Mesendoderm (in vitro differentiated cells): Measurements from ENCODE around the gene CCDC188.

Experiments
- DNase-seq: peaks from one replicate; pipeline ENCODE4 v3.0.0; 2013
- H2AK5ac ChIP-seq: 2 replicates; pipeline ENCODE4 v1.6.1; 2013; ENCODE audit warnings: low read length, inconsistent platforms
- H2BK120ac ChIP-seq: 2 replicates; pipeline ENCODE4 v1.6.1; 2013; ENCODE audit warnings: low read depth, mild to moderate bottlenecking, low read length, moderate library complexity, mixed read lengths
- H2BK15ac ChIP-seq: replicated peaks from 2 replicates; pipeline ENCODE4 v1.6.1; 2013; ENCODE audit warnings: low read depth, mild to moderate bottlenecking, moderate library complexity
- H2BK5ac ChIP-seq: 2 replicates; pipeline ENCODE4 v1.6.1; 2013; ENCODE audit warnings: low read length, inconsistent platforms
- H3K18ac ChIP-seq: 2 replicates; pipeline ENCODE4 v1.6.1; 2013; ENCODE audit warnings: mild to moderate bottlenecking, low read length, mixed read lengths
- H3K23ac ChIP-seq: one replicate; pipeline ENCODE4 v1.6.1; 2013; ENCODE audit warnings: low read length
- H3K27ac ChIP-seq: 2 replicates; pipeline ENCODE4 v1.5.1; 2013; ENCODE audit warnings: low read depth, mild to moderate bottlenecking, inconsistent platforms, low read length, moderate library complexity
- H3K27me3 ChIP-seq: 2 replicates; pipeline ENCODE4 v1.6.1; 2013; ENCODE audit warnings: low read length, control low read depth, mild to moderate bottlenecking, inconsistent platforms; ENCODE audit not compliant: insufficient read depth, poor library complexity
- H3K36me3 ChIP-seq: 2 replicates; pipeline ENCODE4 v1.6.1; 2013; ENCODE audit warnings: low read length, inconsistent platforms; ENCODE audit not compliant: control insufficient read depth, insufficient read depth
- H3K4ac ChIP-seq: one replicate; pipeline ENCODE4 v1.6.1; 2013; ENCODE audit warnings: low read depth, mild to moderate bottlenecking, low read length, moderate library complexity
- H3K4me1 ChIP-seq: 2 replicates; pipeline ENCODE4 v1.6.1; 2013; ENCODE audit warnings: low read depth, low read length, inconsistent platforms; ENCODE audit not compliant: control insufficient read depth
- H3K4me2 ChIP-seq: 2 replicates; pipeline ENCODE4 v1.6.1; 2013; ENCODE audit warnings: low read length
- H3K4me3 ChIP-seq: 2 replicates; pipeline ENCODE4 v1.5.1; 2013; ENCODE audit warnings: mild to moderate bottlenecking, low read length
- H3K56ac ChIP-seq: one replicate; pipeline ENCODE4 v1.6.1; 2013; ENCODE audit warnings: low read length
- H3K79me1 ChIP-seq: 2 replicates; pipeline ENCODE4 v1.6.1; 2013; ENCODE audit warnings: low read length, inconsistent platforms
- H3K79me2 ChIP-seq: 2 replicates; pipeline ENCODE4 v1.6.1; 2013; ENCODE audit warnings: mild to moderate bottlenecking, low read length; ENCODE audit not compliant: control insufficient read depth, insufficient read depth
- H3K9ac ChIP-seq: 2 replicates; pipeline ENCODE4 v1.6.1; 2013; ENCODE audit warnings: low read length, inconsistent platforms
- H4K5ac ChIP-seq: one replicate; pipeline ENCODE4 v1.6.1; 2013; ENCODE audit warnings: low read length
- H4K8ac ChIP-seq: one replicate; pipeline ENCODE4 v1.6.1; 2013; ENCODE audit warnings: low read depth, mild to moderate bottlenecking, control low read depth, low read length, moderate library complexity
- WGBS: extraction: QIAGEN DNeasy Blood & Tissue Kit; methylation state at CpG from one replicate; pipeline ENCODE4 v1.1.7; 2013; ENCODE audit warnings: low lambda C conversion rate, missing lambda C conversion rate; ENCODE audit not compliant: insufficient coverage; ENCODE audit errors: extremely low coverage; 5-methylcytosine and 5-hydroxymethylcytosine counted together

Gene CCDC188

DNA sequence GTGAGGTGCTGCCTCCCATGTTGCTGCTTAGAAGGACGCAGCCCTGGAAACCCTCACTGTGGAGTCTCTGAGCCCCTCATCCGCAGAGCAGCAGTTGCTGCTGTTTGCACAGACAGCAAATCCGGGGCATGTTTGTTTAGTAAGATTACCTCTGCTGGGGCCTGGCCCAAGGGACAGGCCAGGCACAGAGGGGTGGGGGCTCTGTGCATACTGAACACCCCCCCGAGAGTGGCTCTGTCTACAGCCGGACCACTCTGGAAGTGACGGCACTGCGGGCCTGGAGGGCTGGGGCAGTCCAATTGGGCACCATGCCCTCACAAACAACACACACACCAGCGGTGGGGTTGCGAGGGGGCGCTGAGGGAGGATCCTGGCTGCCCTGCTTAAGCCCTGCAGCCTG is 22.9 kb upstream of the CCDC188 start:
- Histone ChIP-seq H3K4me3 (no peak overlapping the region), H3K4me2 (no peak overlapping the region), H3K9ac (no peak overlapping the region), H3K36me3 (no peaks in the 10 kb centered on the region), H2BK120ac (no peak overlapping the region), H4K8ac (no peak overlapping the region), H3K18ac (no peak overlapping the region), H3K4ac (no peak overlapping the region), H3K27me3 (no peaks in the 10 kb centered on the region), H3K79me2 (no peaks in the 10 kb centered on the region), H2BK5ac (no peak overlapping the region), H3K27ac (no peak overlapping the region), H3K23ac (no peak overlapping the region), H3K79me1 (no peaks in the 10 kb centered on the region), H2BK15ac (no peak overlapping the region), H3K4me1 (no peaks in the 10 kb centered on the region), H3K56ac (no peak overlapping the region), H4K5ac (no peak overlapping the region), H2AK5ac (no peak overlapping the region)
- no CpG with 5 or more reads among the region's 10 CpGs for WGBS
- no peak for DNase-seq

DNA sequence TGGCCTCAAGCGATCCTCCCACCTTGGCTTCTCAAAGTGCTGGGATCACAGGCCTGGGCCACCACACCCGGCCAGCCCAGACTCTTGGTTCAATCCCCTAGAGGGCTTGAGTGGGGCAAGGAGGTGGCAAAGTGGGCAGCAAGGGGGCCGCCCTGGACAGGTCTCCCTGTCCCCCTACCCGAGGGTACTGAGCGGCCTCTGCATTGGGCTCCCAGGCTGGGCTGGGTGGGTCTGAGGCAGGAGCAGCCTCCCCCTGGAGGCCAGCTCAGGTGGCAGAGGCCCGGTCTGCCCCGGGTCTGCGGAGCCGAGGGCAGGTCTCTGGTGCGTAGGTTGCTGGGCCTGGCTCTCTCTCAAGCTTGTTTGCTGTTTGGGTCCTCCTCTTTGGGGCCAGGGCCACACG is 22.4 kb upstream of the CCDC188 start:
- no CpG with 5 or more reads among the region's 11 CpGs for WGBS
- Histone ChIP-seq H3K79me2 (no peaks in the 10 kb centered on the region), H3K4me3 (no peak overlapping the region), H2BK15ac (no peak overlapping the region), H2BK120ac (no peak overlapping the region), H3K27me3 (no peaks in the 10 kb centered on the region), H3K36me3 (no peaks in the 10 kb centered on the region), H3K56ac (no peak overlapping the region), H3K23ac (no peak overlapping the region), H3K79me1 (no peaks in the 10 kb centered on the region), H2AK5ac (no peak overlapping the region), H3K27ac (no peak overlapping the region), H4K5ac (no peak overlapping the region), H3K4ac (no peak overlapping the region), H3K18ac (no peak overlapping the region), H3K4me1 (no peaks in the 10 kb centered on the region), H3K4me2 (no peak overlapping the region), H4K8ac (no peak overlapping the region), H2BK5ac (no peak overlapping the region), H3K9ac (no peak overlapping the region)
- no peak for DNase-seq

DNA sequence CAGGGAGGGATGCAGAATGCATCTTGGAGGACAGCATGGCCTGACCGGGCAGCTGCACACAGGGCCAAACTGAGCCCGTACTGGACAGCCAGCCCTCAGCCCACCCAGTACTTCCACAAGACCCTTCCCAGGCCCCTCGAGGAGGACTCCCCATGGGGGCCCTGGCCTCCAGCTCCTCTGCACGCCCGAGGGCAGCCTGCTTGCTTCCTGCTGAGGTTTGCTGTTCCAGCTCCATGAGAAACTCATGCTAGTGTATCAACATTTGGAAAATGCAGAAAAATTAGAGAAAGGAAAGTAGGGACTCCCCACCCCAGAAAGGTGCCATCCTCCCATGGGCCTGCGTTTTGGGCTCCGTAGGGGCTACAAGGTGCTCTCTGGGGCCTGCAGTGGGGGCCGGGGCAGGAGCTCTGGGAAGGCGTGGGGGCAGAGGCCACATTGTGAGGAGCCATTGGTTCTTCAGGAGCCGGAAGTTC is 21.3 kb upstream of the CCDC188 start:
- DNase-seq: no peak
- Histone ChIP-seq H3K4me1 (no peaks in the 10 kb centered on the region), H3K27ac (no peak overlapping the region), H3K4me3 (no peak overlapping the region), H3K79me2 (no peaks in the 10 kb centered on the region), H2BK15ac (no peak overlapping the region), H4K8ac (no peak overlapping the region), H3K23ac (no peak overlapping the region), H2AK5ac (no peak overlapping the region), H3K4me2 (no peak overlapping the region), H3K18ac (no peak overlapping the region), H3K27me3 (no peaks in the 10 kb centered on the region), H2BK5ac (no peak overlapping the region), H3K56ac (no peak overlapping the region), H4K5ac (no peak overlapping the region), H3K79me1 (no peaks in the 10 kb centered on the region), H3K4ac (no peak overlapping the region), H3K36me3 (no peaks in the 10 kb centered on the region), H2BK120ac (no peak overlapping the region), H3K9ac (no peak overlapping the region)
- WGBS: no CpG with 5 or more reads among the region's 10 CpGs

DNA sequence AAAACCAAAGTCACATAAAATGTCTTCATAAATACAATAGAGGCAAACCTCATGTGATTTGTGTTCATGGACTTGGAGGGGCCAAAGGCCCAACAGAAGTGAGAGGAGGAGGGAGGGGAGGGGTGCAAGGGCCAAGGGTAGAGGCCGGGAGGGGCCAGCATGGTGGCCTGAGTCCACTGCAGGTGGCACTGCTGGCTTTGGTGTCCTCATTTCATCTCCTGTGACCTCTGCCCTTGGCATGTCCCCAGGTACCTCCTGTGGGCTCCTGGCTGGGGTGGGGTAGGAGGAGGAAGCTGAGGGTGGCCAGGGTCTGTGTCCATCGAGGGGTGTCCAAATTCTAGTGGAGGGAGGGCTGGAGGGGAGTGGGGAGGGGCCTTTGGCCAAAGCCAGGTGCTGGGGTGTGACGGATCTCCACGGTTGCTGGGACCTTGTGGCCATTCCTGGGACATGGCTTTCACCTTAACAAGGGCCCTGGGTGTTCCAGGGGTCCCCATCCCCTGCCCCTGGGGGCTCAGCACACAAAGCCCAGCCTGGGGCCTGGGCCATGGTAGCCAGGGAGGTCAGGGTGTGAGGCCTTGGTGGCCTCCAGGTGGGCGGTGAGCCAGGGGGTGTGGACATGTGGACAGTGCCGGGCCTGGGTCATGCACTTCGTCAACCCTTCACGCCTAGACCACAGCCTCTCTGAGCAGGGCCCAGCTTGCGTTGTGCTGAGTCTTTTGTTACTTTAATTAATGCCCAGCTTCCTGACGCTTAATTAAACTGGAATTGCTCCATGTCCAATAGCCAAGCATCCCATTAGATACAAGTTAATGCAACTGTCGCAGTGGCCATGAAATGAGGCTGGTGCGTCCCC is 20.7 kb upstream of the CCDC188 start:
- Histone ChIP-seq H3K4me3 (no peak overlapping the region), H3K27me3 (no peaks in the 10 kb centered on the region), H4K8ac (no peak overlapping the region), H2BK5ac (no peak overlapping the region), H3K27ac (no peak overlapping the region), H2BK15ac (no peak overlapping the region), H3K4me1 (no peaks in the 10 kb centered on the region), H3K4ac (no peak overlapping the region), H4K5ac (no peak overlapping the region), H2AK5ac (no peak overlapping the region), H3K23ac (no peak overlapping the region), H3K9ac (no peak overlapping the region), H2BK120ac (no peak overlapping the region), H3K4me2 (no peak overlapping the region), H3K36me3 (no peaks in the 10 kb centered on the region), H3K56ac (no peak overlapping the region), H3K79me2 (no peaks in the 10 kb centered on the region), H3K18ac (no peak overlapping the region), H3K79me1 (no peaks in the 10 kb centered on the region)
- no peak for DNase-seq
- no CpG with 5 or more reads among the region's 12 CpGs for WGBS

DNA sequence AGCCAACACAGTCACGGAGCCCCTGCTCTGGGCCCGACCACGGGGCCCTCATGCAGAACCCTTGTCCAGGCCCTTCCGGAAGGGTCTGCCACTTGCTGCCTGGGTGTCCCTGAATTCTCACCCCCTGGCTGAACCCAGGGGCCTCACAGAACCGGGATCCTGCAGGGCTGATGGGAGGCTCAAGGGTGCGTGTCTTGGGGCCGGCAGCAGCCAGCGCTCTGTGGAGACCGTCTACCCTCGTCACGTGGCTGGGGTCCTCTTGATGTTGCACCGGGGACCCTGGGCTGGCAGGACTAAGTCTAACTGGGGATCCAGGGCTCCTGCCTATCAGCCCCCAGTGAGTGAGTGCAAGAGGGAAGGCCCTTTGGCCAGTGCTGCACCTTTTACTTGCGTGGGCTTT is 19.3 kb upstream of the CCDC188 start:
- Histone ChIP-seq H3K18ac (no peak overlapping the region), H4K8ac (no peak overlapping the region), H3K56ac (no peak overlapping the region), H3K4me1 (no peaks in the 10 kb centered on the region), H2AK5ac (no peak overlapping the region), H3K4me2 (no peak overlapping the region), H3K27me3 (no peaks in the 10 kb centered on the region), H3K4me3 (no peak overlapping the region), H2BK120ac (no peak overlapping the region), H3K4ac (no peak overlapping the region), H3K27ac (no peak overlapping the region), H3K9ac (no peak overlapping the region), H2BK5ac (no peak overlapping the region), H3K79me1 (no peaks in the 10 kb centered on the region), H3K79me2 (no peaks in the 10 kb centered on the region), H4K5ac (no peak overlapping the region), H3K23ac (no peak overlapping the region), H2BK15ac (no peak overlapping the region), H3K36me3 (no peaks in the 10 kb centered on the region)
- DNase-seq: no peak
- no CpG with 5 or more reads among the region's 13 CpGs for WGBS
